ENCODE data around the gene PCDHB11.

- TF ChIP-seq, protein P1, sequence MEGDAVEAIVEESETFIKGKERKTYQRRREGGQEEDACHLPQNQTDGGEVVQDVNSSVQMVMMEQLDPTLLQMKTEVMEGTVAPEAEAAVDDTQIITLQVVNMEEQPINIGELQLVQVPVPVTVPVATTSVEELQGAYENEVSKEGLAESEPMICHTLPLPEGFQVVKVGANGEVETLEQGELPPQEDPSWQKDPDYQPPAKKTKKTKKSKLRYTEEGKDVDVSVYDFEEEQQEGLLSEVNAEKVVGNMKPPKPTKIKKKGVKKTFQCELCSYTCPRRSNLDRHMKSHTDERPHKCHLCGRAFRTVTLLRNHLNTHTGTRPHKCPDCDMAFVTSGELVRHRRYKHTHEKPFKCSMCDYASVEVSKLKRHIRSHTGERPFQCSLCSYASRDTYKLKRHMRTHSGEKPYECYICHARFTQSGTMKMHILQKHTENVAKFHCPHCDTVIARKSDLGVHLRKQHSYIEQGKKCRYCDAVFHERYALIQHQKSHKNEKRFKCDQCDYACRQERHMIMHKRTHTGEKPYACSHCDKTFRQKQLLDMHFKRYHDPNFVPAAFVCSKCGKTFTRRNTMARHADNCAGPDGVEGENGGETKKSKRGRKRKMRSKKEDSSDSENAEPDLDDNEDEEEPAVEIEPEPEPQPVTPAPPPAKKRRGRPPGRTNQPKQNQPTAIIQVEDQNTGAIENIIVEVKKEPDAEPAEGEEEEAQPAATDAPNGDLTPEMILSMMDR (IDR thresholded peaks at IDR 0.05) = no peak
- no peak for TF ChIP-seq POLR2A (IDR thresholded peaks at IDR 0.05)
These were observed 12.4 kb upstream of the PCDHB11 start, which contains the start of gene PCDHB9 for GRCh38 chr5:141186897-141187512.

Measured in lower leg skin (tissue), 3 donors.